Neural progenitor cell (in vitro differentiated cells): ENCODE data around the gene PSPN. TPM values are rescaled to one million over a fixed set of nuclear protein-coding genes. Genes with fewer than 3 reads are reported as not detected.

Experiments used
- DNase-seq: peaks from one replicate; pipeline ENCODE4 v3.0.0-alpha.2; 2016; ENCODE audit warnings: low spot score
- H2AFZ ChIP-seq: fragments of 200-600 bp; sonication (generic); replicated peaks from 2 replicates; pipeline ENCODE4 v1.6.1; 2016; ENCODE audit warnings: antibody characterized with exemption
- H3F3A ChIP-seq: fragments of 200-600 bp; sonication (generic); 2 replicates; pipeline ENCODE4 v1.6.1; 2016; ENCODE audit warnings: antibody characterized with exemption, low read depth
- H3K27ac ChIP-seq: fragments of 200-600 bp; sonication (generic); 2 replicates; pipeline ENCODE4 v1.5.1; 2016; ENCODE audit warnings: mild to moderate bottlenecking
- H3K27me3 ChIP-seq: fragments of 200-600 bp; sonication (generic); 2 replicates; pipeline ENCODE4 v1.6.1; 2016; ENCODE audit warnings: mild to moderate bottlenecking, moderate library complexity
- H3K36me3 ChIP-seq: fragments of 200-600 bp; sonication (generic); 2 replicates; pipeline ENCODE4 v1.5.1; 2016
- H3K4me1 ChIP-seq: fragments of 200-600 bp; sonication (generic); 2 replicates; pipeline ENCODE4 v1.6.1; 2016; ENCODE audit warnings: mixed run types
- H3K4me2 ChIP-seq: fragments of 200-600 bp; sonication (generic); 2 replicates; pipeline ENCODE4 v1.6.1; 2016
- H3K4me3 ChIP-seq: fragments of 200-600 bp; sonication (generic); 2 replicates; pipeline ENCODE4 v1.5.1; 2016
- H3K79me2 ChIP-seq: fragments of 200-600 bp; sonication (generic); 2 replicates; pipeline ENCODE4 v1.6.1; 2016; ENCODE audit warnings: low read depth
- H3K9ac ChIP-seq: fragments of 200-600 bp; sonication (generic); 2 replicates; pipeline ENCODE4 v1.6.1; 2016
- H3K9me3 ChIP-seq: fragments of 200-600 bp; sonication (generic); 2 replicates; pipeline ENCODE4 v1.5.1; 2016; ENCODE audit warnings: low read depth
- H4K20me1 ChIP-seq: fragments of 200-600 bp; sonication (generic); 2 replicates; pipeline ENCODE4 v1.6.1; 2016; ENCODE audit warnings: low read depth
- H3K27ac Mint-ChIP-seq: 3 replicates; pipeline ENCODE4 v1.8.0; 2021; ENCODE audit warnings: mixed read lengths
- H3K27me3 Mint-ChIP-seq: 2 replicates; pipeline ENCODE4 v1.8.0; 2022; ENCODE audit warnings: low read depth, mild to moderate bottlenecking, inconsistent platforms, moderate library complexity, mixed read lengths; ENCODE audit not compliant: insufficient read depth
- H3K36me3 Mint-ChIP-seq: 3 replicates; pipeline ENCODE4 v1.8.0; 2021; ENCODE audit warnings: mixed read lengths
- H3K4me1 Mint-ChIP-seq: 3 replicates; pipeline ENCODE4 v1.8.0; 2021; ENCODE audit warnings: mixed read lengths
- H3K4me3 Mint-ChIP-seq: 3 replicates; pipeline ENCODE4 v1.8.0; 2021; ENCODE audit warnings: mild to moderate bottlenecking, moderate library complexity, mixed read lengths
- H3K9me3 Mint-ChIP-seq: 3 replicates; pipeline ENCODE4 v1.8.0; 2020; ENCODE audit warnings: mixed read lengths
- EZH2 ChIP-seq: fragments of 200-600 bp; sonication (generic); IDR thresholded peaks from 2 replicates; pipeline ENCODE4 v1.6.1; 2017; ENCODE audit warnings: antibody characterized with exemption, mild to moderate bottlenecking, moderate library complexity
- EZH2phosphoT487 ChIP-seq: fragments of 200-600 bp; sonication (generic); IDR thresholded peaks from 2 replicates; pipeline ENCODE4 v1.6.1; 2017; ENCODE audit warnings: antibody characterized with exemption
- total RNA-seq: library from RNA; depleted of rRNA; stranded (reverse); fragments of >200 nt; gene quantifications from 2 replicates; pipeline ENCODE4 v1.2.3, GENCODE V29; 2015; ENCODE audit warnings: low replicate concordance
- TF ChIP-seq, protein P1 (sequence below): fragments of 200-600 bp; sonication (generic); IDR thresholded peaks from 2 replicates; pipeline ENCODE4 v1.5.1; 2017; ENCODE audit warnings: antibody characterized with exemption, mild to moderate bottlenecking

Gene PSPN
- total RNA-seq, 1 donor from 2014 or later = 0.92 TPM

- H3K4me3 Mint-ChIP-seq = no peak overlapping the region
- H3K4me3 ChIP-seq = no peak overlapping the region
- no peaks in the 10 kb centered on the region for H3K4me1 Mint-ChIP-seq
- H3K27ac Mint-ChIP-seq = no peak overlapping the region
- H3K9me3 Mint-ChIP-seq = no peaks in the 10 kb centered on the region
- H3K27me3 Mint-ChIP-seq = peaks cover 17% of the 10 kb centered on the region
- no peaks in the 10 kb centered on the region for H3K9me3 ChIP-seq
- H3K9ac ChIP-seq = no peak overlapping the region
- no peaks in the 10 kb centered on the region for H3K36me3 ChIP-seq
- peak overlapping the region; percentile 81 for H3K27ac ChIP-seq
- TF ChIP-seq, protein P1, sequence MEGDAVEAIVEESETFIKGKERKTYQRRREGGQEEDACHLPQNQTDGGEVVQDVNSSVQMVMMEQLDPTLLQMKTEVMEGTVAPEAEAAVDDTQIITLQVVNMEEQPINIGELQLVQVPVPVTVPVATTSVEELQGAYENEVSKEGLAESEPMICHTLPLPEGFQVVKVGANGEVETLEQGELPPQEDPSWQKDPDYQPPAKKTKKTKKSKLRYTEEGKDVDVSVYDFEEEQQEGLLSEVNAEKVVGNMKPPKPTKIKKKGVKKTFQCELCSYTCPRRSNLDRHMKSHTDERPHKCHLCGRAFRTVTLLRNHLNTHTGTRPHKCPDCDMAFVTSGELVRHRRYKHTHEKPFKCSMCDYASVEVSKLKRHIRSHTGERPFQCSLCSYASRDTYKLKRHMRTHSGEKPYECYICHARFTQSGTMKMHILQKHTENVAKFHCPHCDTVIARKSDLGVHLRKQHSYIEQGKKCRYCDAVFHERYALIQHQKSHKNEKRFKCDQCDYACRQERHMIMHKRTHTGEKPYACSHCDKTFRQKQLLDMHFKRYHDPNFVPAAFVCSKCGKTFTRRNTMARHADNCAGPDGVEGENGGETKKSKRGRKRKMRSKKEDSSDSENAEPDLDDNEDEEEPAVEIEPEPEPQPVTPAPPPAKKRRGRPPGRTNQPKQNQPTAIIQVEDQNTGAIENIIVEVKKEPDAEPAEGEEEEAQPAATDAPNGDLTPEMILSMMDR = peak; percentile 76
- no peak for TF ChIP-seq EZH2
- peaks cover 9% of the 10 kb centered on the region for H3K36me3 Mint-ChIP-seq
- H3K4me1 ChIP-seq = no peaks in the 10 kb centered on the region
- H3K27me3 ChIP-seq = no peaks in the 10 kb centered on the region
- H3K4me2 ChIP-seq = no peak overlapping the region
- H4K20me1 ChIP-seq = peaks cover 57% of the 10 kb centered on the region
- peak; percentile 68 for DNase-seq
- no peak overlapping the region for H2AFZ ChIP-seq
- H3K79me2 ChIP-seq = peaks cover 7% of the 10 kb centered on the region
- H3F3A ChIP-seq = peaks cover 45% of the 10 kb centered on the region
Measured at GRCh38 chr19:6412447-6413091, 36.8 kb upstream of the PSPN start.

DNA sequence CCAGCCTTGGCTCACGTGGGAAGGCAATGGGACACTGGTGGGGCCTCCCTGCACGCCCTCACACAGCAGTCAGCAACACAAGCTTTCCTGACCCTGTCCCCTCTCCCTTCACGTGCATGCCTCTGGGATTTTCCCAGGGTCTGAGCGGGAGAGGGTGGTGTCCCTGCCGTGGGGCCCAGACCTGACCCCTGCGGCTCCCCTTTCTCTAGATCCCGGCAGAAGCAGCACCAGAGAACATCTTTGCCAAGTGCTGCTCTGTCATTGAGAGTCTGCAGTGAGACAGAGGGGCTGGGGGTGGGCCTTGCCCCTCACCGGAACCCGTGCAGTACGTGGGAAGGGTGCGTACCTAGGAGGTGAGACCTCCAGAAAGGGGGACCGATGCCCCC is 36.3 kb upstream of the PSPN start:
- Histone ChIP-seq H3K4me1 (no peaks in the 10 kb centered on the region), H2AFZ (no peak overlapping the region), H3K4me3 (no peak overlapping the region), H3F3A (peaks cover 42% of the 10 kb centered on the region), H4K20me1 (peaks cover 52% of the 10 kb centered on the region), H3K27me3 (no peaks in the 10 kb centered on the region), H3K27ac (peak overlapping the region; percentile 58), H3K36me3 (no peaks in the 10 kb centered on the region), H3K9me3 (no peaks in the 10 kb centered on the region), H3K4me2 (no peak overlapping the region), H3K9ac (no peak overlapping the region), H3K79me2 (peaks cover 2% of the 10 kb centered on the region)
- H3K4me1 Mint-ChIP-seq = no peaks in the 10 kb centered on the region
- H3K27me3 Mint-ChIP-seq = peaks cover 14% of the 10 kb centered on the region
- DNase-seq = no peak
- TF ChIP-seq EZH2 = no peak
- TF ChIP-seq, protein P1 = no peak
- TF ChIP-seq EZH2phosphoT487 = no peak
- H3K36me3 Mint-ChIP-seq = peaks cover 9% of the 10 kb centered on the region
- no peaks in the 10 kb centered on the region for H3K9me3 Mint-ChIP-seq
- H3K4me3 Mint-ChIP-seq = no peak overlapping the region
- H3K27ac Mint-ChIP-seq = no peak overlapping the region

- no peaks in the 10 kb centered on the region for H3K27me3 ChIP-seq
- H2AFZ ChIP-seq = no peak overlapping the region
- Mint-ChIP-seq H3K36me3 (peaks cover 7% of the 10 kb centered on the region), H3K27me3 (peaks cover 10% of the 10 kb centered on the region), H3K27ac (no peak overlapping the region), H3K9me3 (no peaks in the 10 kb centered on the region), H3K4me1 (no peaks in the 10 kb centered on the region), H3K4me3 (no peak overlapping the region)
- H4K20me1 ChIP-seq = peaks cover 25% of the 10 kb centered on the region
- no peaks in the 10 kb centered on the region for H3K4me1 ChIP-seq
- no peak overlapping the region for H3K4me2 ChIP-seq
- H3K36me3 ChIP-seq = no peaks in the 10 kb centered on the region
- no peak for TF ChIP-seq EZH2phosphoT487
- TF ChIP-seq EZH2 = no peak
- TF ChIP-seq, protein P1 = no peak
- no peak for DNase-seq
- H3K27ac ChIP-seq = no peak overlapping the region
- H3K9me3 ChIP-seq = no peaks in the 10 kb centered on the region
- H3F3A ChIP-seq = peaks cover 26% of the 10 kb centered on the region
- no peak overlapping the region for H3K9ac ChIP-seq
- H3K4me3 ChIP-seq = no peak overlapping the region
- no peaks in the 10 kb centered on the region for H3K79me2 ChIP-seq
Measured at GRCh38 chr19:6409346-6409745, 33.6 kb upstream of the PSPN start.
